HG03442 (cell line): ENCODE data around the gene TNFAIP3.

Source experiments
- ATAC-seq: cut with Tn5 transposase; IDR thresholded peaks from one replicate; pipeline ENCODE4 v1.9.1; 2021; ENCODE audit warnings: mild to moderate bottlenecking, moderate library complexity; ENCODE audit not compliant: unreplicated experiment

Gene TNFAIP3

GRCh38 chr6:137862419-137863090 lies 4.5 kb upstream of the TNFAIP3 start:
- no peak for ATAC-seq

- ATAC-seq: no peak
Measured at GRCh38 chr6:137863091-137863797, 3.8 kb upstream of the TNFAIP3 start.

- no peak for ATAC-seq
Measured at GRCh38 chr6:137864812-137865508, 2.1 kb upstream of the TNFAIP3 start.

GRCh38 chr6:137866200-137866913 lies 702 bp upstream of the TNFAIP3 start:
- ATAC-seq: peak; percentile 26

GRCh38 chr6:137867685-137868509 lies 838 bp downstream of the TNFAIP3 start:
- no peak for ATAC-seq

- ATAC-seq: no peak
Measured at GRCh38 chr6:137868721-137869548, 1.9 kb downstream of the TNFAIP3 start.

GRCh38 chr6:137869549-137870307 lies 2.7 kb downstream of the TNFAIP3 start:
- no peak for ATAC-seq

- no peak for ATAC-seq
Measured at GRCh38 chr6:137870308-137870644, 3.2 kb downstream of the TNFAIP3 start.

GRCh38 chr6:137870744-137871247 lies 3.7 kb downstream of the TNFAIP3 start:
- peak; percentile 20 for ATAC-seq

GRCh38 chr6:137871291-137871690 lies 4.2 kb downstream of the TNFAIP3 start:
- no peak for ATAC-seq

- no peak for ATAC-seq
Measured at GRCh38 chr6:137871831-137872454, 4.9 kb downstream of the TNFAIP3 start.

- no peak for ATAC-seq
Measured at GRCh38 chr6:137872581-137873115, 5.6 kb downstream of the TNFAIP3 start.

GRCh38 chr6:137873273-137873762 lies 6.3 kb downstream of the TNFAIP3 start:
- ATAC-seq: peak; percentile 58

GRCh38 chr6:137874204-137875057 lies 7.4 kb downstream of the TNFAIP3 start:
- no peak for ATAC-seq

GRCh38 chr6:137875058-137875520 lies 8.0 kb downstream of the TNFAIP3 start:
- ATAC-seq: no peak

- no peak for ATAC-seq
Measured at GRCh38 chr6:137875606-137876005, 8.5 kb downstream of the TNFAIP3 start.

GRCh38 chr6:137876547-137876946 lies 9.5 kb downstream of the TNFAIP3 start:
- ATAC-seq: no peak
